ENCODE results near the gene IFI35.
"Not testable (repeated sequence)": the region's sequence is repeated elsewhere in the genome, so short reads cannot be mapped to it uniquely, and the experiment has no call there.

IFI35 gene

DNA sequence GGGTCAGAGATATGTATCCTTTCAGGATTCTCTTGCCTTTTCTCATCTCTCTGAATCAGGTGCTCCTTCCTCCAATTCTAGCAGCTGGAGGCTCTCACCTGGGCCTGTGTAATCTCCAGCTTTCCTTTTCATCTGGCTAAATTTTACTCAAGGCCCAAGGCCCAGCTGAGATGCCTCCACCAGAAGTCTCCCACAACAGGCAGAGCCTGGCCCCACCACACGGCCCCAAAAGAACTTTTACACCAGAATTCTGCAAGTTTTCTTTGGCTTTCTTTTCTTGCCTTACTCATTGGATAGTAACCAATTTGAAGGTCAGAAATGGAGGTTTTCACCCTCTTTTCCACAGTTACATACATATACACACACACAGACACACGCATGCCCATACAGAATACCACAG is 33.1 kb downstream of the IFI35 start:
- H3K27ac ChIP-seq, result no peak overlapping the region
- TF ChIP-seq ZFX (IDR thresholded peaks at IDR 0.05), result no peak
- TF ChIP-seq, protein P1, sequence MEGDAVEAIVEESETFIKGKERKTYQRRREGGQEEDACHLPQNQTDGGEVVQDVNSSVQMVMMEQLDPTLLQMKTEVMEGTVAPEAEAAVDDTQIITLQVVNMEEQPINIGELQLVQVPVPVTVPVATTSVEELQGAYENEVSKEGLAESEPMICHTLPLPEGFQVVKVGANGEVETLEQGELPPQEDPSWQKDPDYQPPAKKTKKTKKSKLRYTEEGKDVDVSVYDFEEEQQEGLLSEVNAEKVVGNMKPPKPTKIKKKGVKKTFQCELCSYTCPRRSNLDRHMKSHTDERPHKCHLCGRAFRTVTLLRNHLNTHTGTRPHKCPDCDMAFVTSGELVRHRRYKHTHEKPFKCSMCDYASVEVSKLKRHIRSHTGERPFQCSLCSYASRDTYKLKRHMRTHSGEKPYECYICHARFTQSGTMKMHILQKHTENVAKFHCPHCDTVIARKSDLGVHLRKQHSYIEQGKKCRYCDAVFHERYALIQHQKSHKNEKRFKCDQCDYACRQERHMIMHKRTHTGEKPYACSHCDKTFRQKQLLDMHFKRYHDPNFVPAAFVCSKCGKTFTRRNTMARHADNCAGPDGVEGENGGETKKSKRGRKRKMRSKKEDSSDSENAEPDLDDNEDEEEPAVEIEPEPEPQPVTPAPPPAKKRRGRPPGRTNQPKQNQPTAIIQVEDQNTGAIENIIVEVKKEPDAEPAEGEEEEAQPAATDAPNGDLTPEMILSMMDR (conservative IDR thresholded peaks at IDR 0.05), result no peak

DNA sequence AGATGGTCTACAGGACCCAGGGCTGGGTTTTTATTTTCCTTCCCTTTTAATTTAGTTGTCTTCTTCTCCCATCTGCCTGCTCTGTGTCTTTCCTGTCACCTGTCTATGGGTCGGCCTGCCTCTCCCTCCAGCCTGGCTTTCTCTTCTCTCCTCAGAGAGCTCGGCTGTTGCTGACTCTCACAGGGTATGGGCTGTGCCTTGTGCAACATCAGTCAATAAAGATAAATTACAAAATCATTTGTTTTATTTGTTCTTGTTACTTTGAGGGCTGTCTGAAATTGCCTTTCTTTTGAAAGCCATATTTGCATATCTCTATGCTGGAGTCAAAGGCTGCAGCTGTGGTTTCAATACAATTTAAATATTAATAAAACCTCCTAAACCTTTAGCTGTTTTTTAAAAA is 34.1 kb downstream of the IFI35 start:
- H3K27ac ChIP-seq, result no peak overlapping the region
- TF ChIP-seq, protein P1 (conservative IDR thresholded peaks at IDR 0.05), result no peak
- no peak for TF ChIP-seq ZFX (IDR thresholded peaks at IDR 0.05)

DNA sequence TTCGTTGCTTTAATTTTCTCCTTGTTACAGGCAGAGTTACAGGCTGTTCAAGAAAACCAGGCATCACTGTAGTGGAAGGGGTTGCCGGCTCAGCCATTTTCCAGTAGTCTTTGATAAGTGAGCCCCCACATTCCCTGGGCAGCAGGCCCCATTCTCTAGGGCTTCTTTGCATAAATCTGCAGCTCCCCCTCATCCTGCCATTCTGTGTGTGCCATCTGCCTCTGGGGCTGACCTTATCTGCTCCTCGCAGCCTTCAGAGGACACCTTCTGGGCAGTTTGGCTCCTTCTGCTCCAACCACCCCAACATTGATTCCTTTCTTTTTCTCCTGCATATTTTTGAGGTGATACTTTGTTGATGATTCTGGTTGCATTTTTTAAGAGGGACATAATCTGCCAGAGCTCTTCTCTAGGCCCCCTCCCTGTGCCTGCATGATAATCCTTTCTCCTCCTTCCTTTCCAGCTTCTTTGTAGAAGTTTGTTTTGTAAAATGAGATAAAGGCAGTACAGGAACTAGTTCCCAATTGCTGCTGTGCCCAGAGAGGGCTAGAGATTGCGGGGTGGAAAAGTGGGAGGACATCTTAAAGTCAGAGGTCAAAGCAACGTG is 35.5 kb downstream of the IFI35 start:
- TF ChIP-seq ZFX (IDR thresholded peaks at IDR 0.05), result no peak
- TF ChIP-seq, protein P1 (conservative IDR thresholded peaks at IDR 0.05), result no peak
- no peak overlapping the region for H3K27ac ChIP-seq

DNA sequence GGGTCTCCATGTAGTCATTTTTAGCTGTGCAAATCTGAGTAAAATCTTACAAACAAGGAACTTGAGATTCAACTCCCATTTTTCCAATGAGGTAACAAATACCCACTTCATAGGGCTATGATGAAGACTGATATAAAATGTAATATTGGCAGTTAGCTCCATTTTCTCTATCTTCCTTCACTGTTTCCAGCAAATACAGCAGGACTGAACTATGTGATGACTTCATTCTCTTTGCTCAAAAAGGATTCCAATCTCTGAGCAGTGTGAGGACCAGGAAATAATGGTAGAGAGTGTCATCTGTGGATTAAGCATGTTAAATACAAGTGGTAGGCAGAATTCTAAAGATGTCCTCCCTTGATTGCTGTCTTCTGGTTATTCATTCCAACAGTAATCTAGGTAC is 36.7 kb downstream of the IFI35 start:
- no peak for TF ChIP-seq ZFX (IDR thresholded peaks at IDR 0.05)
- TF ChIP-seq, protein P1 (conservative IDR thresholded peaks at IDR 0.05), result no peak
- no peak overlapping the region for H3K27ac ChIP-seq

DNA sequence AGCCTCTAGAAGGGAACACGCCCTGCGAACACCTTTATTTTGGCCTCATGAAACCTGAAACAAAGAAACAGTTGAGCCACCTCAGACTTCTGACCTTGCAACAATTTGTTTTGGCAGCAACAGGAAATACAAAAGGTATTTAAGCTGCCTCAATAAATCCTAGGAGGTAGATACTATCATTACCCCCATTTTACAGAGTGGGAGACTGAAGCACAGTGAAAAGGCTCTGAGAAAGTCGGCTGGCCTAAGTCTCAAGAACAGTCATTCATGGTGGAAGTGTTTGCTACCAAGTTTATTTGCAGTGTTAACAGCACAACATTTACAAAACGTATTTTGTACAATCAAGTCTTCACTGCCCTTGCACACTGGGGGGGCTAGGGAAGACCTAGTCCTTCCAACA is 37.4 kb downstream of the IFI35 start:
- TF ChIP-seq, protein P1 (conservative IDR thresholded peaks at IDR 0.05), result no peak
- no peak for TF ChIP-seq ZFX (IDR thresholded peaks at IDR 0.05)
- no peak overlapping the region for H3K27ac ChIP-seq

DNA sequence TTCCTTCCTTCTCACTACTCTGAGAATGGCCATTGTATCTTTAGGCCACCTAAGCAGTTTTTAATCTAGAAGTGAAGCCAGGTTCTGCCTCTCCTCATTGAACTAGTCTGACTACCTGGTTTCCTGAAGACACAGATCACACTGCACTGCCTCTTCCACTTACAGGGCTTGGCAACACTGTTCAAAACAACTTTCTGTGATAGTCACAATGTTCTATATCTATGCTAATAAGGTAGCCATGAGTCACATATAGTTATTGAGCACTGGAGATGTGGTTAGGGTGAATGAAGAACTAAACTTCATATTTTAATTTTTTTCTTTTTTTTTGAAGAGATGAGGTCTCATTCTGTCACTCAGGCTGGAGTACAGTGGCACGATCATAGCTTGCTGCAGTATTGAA is 45.4 kb downstream of the IFI35 start:
- no peak overlapping the region for H3K27ac ChIP-seq
- no peak for TF ChIP-seq ZFX (IDR thresholded peaks at IDR 0.05)
- TF ChIP-seq, protein P1 (conservative IDR thresholded peaks at IDR 0.05), result no peak

DNA sequence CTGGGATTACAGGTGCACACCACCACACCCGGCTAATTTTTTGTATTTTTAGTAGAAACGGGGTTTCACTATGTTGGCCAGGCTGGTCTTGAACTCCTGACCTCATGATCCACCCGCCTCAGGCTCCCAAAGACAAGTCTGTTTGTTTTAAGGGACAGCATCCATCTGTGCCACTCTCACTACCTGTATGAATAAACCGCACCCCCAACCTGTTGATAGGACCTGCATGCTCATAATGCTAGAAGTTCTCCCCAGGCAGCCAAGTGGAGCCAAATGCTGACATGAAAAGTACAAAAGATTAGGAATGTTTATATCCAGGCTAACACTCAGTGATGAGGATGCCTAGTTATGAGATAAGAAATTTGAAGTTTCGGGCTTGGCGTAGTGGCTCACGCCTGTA is 46.4 kb downstream of the IFI35 start:
- not testable (repeated sequence) for H3K27ac ChIP-seq

DNA sequence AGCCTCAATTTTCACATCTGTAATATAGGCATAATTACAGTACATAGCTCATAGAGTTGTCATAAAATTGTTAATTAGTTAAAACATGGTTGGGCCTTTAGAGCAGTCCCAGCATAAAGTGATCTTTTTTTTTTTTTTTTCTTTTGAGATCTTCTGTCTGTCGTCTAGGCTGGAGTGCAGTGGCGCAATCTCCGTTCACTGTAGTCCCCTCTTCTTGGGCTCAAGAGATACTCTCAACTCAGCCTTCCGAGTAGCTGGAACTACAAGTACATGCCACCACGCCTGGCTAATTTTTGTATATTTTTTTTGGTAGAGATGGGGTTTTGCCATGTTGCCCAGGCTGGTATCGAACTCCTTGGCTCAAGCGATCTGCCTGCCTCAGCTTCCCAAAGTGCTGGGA is 49.5 kb downstream of the IFI35 start:
- no peak for TF ChIP-seq ZFX (IDR thresholded peaks at IDR 0.05)
- TF ChIP-seq, protein P1 (conservative IDR thresholded peaks at IDR 0.05), result no peak
- no peak overlapping the region for H3K27ac ChIP-seq

Measured in C4-2B (cell line).